GM18867 (cell line): Measurements from ENCODE around the gene MPPED2.
A peak's percentile ranks its signal among the peaks of the same experiment; 100 is the strongest.

Experiments used
- ATAC-seq: cut with Tn5 transposase; IDR thresholded peaks from one replicate; pipeline ENCODE4 v1.9.1; 2021; ENCODE audit warnings: mild to moderate bottlenecking, moderate library complexity; ENCODE audit not compliant: unreplicated experiment

MPPED2 gene

GRCh38 chr11:30586251-30587144 lies at the start of gene MPPED2:
MPPED2 (minus strand) TSS chr11:30586353; CDS start chr11:30580373, 5,980 bp downstream.
- ATAC-seq, result peak; percentile 97

GRCh38 chr11:30635401-30635989 lies 49.3 kb upstream of the MPPED2 start:
- no peak for ATAC-seq

GRCh38 chr11:30631148-30631547 lies 45.0 kb upstream of the MPPED2 start:
- no peak for ATAC-seq

GRCh38 chr11:30619767-30620166 lies 33.6 kb upstream of the MPPED2 start:
- no peak for ATAC-seq

GRCh38 chr11:30617762-30618161 lies 31.6 kb upstream of the MPPED2 start:
- ATAC-seq, result no peak

- ATAC-seq, result no peak
Observed at GRCh38 chr11:30610628-30611027, 24.5 kb upstream of the MPPED2 start.

GRCh38 chr11:30608534-30608933 lies 22.4 kb upstream of the MPPED2 start:
- ATAC-seq, result no peak

GRCh38 chr11:30605036-30605605 lies 19.0 kb upstream of the MPPED2 start:
- peak; percentile 75 for ATAC-seq

GRCh38 chr11:30603357-30603756 lies 17.2 kb upstream of the MPPED2 start:
- no peak for ATAC-seq

GRCh38 chr11:30596832-30597231 lies 10.7 kb upstream of the MPPED2 start:
- ATAC-seq, result no peak

GRCh38 chr11:30595934-30596333 lies 9.8 kb upstream of the MPPED2 start:
- ATAC-seq, result no peak

- ATAC-seq, result no peak
Observed at GRCh38 chr11:30594646-30595411, 8.7 kb upstream of the MPPED2 start.

GRCh38 chr11:30587269-30587812 lies 1.2 kb upstream of the MPPED2 start:
- ATAC-seq, result no peak

- peak; percentile 22 for ATAC-seq
Observed at GRCh38 chr11:30585892-30586250, 282 bp downstream of the MPPED2 start.

- ATAC-seq, result no peak
Observed at GRCh38 chr11:30585125-30585891, 845 bp downstream of the MPPED2 start.

GRCh38 chr11:30583476-30584280 lies 2.5 kb downstream of the MPPED2 start:
- no peak for ATAC-seq

- no peak for ATAC-seq
Observed at GRCh38 chr11:30582726-30583125, 3.4 kb downstream of the MPPED2 start.

- no peak for ATAC-seq
Observed at GRCh38 chr11:30581675-30582074, 4.5 kb downstream of the MPPED2 start.

- no peak for ATAC-seq
Observed at GRCh38 chr11:30580573-30580972, 5.6 kb downstream of the MPPED2 start.
